HG03139 (cell line): ENCODE measurements around the gene MAP1S.
A peak's percentile ranks its signal among the peaks of the same experiment; 100 is the strongest.

Source experiments
- ATAC-seq: cut with Tn5 transposase; IDR thresholded peaks from one replicate; pipeline ENCODE4 v1.9.1; 2021; ENCODE audit not compliant: unreplicated experiment

Gene MAP1S

DNA sequence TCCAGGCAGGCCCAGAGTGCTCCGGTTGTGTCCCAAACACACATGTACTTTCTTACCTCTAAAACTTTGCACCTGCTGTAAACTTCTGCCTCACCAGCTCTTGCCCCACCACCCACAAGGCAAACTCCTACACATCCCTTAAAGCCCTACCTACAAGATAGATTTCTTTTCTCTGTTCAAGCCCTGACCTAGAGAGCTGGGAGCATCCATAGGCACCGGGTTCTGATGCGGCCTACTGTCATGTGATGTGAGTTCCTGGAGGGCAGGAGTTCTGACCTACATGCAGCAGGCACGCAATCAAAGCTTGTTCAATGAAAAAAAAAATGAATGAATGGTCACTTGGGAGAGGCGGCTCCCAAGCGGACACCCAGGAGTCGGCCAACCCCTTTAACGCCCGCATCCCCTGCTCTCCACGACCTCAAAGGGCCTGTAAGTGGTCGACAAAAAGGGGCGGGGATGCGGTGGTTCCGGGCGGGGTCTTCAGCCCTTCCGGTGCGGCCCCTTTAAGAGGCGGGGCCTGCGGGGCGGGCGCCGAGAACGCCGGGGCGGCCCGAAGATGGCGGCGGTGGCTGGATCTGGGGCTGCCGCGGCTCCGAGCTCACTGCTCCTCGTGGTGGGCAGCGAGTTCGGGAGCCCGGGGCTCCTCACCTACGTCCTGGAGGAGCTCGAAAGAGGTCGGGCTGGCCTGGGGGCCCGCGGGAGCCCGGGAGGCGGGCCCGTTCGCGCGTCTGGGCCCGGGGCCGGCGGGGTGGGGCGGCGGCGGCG, at the start of gene MAP1S:
TSS of gene MAP1S (plus strand) at position 534 of the 765 bp plus-strand sequence. CDS start at position 557, 23 bp downstream.
- ATAC-seq, result peak; percentile 62

DNA sequence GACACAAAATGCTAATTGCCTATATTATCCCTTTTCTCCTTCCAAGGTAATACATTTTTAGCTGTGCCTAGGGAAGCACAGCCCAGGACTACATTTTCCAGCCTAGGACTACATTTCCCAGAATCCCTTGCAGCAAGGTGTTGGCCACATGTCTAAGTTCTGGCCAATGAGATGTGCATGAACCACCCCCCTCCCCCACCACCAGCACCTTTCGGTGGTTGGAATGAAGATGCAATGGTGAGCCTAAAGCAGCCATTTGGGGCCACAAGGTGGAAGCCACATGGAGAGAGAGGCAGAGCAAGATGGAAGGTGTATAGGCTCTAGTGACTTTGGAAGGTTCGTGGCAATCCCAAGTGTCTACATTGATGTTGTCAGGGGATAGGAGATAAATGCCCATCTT, 47.4 kb upstream of the MAP1S start:
- no peak for ATAC-seq

DNA sequence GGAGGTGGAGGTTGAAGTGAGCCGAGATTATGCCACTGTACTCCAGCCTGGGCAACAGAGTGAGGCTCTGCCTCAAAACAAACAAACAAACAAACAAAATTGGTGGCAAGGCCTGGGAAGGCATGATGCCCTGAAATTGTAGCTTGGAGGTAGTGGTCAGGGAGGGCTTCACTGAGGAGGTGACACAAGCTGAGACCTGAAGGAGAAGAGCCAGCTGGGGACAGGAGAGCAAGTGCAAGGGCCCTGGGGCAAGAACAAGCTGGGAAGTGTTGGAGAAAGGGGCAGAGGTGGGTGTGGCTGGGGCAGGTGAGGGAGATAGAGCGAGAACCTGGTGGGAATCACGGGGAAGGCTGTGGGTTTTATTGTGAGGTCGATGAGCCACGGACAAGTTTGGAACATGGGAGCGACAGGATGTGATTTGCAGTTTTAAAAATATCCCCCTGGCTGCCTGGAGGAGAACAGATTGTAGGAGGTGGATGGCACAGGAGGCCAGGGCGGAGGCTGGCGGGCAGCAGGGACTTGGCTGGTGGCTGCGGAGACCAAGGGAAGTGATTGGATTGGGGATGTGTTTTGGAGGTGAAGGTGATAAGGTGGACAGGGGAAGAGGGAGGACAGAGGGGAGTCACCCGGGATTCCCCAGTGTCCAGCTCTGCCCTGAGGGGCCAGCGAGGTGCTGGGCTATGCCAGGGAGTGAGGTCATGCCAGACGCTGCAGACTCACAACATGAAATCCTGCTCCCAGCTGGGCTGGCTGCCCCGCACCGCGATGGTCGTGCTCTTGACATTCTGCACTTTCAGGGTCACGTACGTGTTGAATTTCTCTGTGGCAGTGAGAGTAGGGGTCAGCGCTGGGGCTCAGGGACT, 45.1 kb upstream of the MAP1S start:
- no peak for ATAC-seq

- no peak for ATAC-seq
Observed at GRCh38 chr19:17676295-17676694, 43.0 kb upstream of the MAP1S start.

DNA sequence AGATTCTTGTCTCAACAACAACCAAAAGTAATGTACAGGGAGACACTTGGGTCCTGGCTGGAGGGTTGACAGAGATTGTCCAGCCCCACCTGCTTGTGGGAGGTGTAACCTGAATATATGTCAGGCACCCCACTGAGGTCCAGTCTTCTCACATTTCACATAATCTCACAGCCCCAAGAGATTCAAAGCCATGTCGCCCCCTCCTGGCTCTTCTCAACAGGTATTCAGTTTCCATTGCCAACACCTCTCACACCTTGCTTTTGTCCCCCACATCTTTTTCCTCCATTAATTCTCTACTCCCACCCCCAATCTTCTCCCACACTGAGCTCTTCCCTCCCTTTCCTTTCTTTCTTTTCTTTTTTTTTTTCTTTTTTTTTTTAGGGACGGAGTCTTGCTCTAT, 42.3 kb upstream of the MAP1S start:
- ATAC-seq, result no peak

- ATAC-seq, result no peak
Observed at GRCh38 chr19:17678836-17679235, 40.4 kb upstream of the MAP1S start.

DNA sequence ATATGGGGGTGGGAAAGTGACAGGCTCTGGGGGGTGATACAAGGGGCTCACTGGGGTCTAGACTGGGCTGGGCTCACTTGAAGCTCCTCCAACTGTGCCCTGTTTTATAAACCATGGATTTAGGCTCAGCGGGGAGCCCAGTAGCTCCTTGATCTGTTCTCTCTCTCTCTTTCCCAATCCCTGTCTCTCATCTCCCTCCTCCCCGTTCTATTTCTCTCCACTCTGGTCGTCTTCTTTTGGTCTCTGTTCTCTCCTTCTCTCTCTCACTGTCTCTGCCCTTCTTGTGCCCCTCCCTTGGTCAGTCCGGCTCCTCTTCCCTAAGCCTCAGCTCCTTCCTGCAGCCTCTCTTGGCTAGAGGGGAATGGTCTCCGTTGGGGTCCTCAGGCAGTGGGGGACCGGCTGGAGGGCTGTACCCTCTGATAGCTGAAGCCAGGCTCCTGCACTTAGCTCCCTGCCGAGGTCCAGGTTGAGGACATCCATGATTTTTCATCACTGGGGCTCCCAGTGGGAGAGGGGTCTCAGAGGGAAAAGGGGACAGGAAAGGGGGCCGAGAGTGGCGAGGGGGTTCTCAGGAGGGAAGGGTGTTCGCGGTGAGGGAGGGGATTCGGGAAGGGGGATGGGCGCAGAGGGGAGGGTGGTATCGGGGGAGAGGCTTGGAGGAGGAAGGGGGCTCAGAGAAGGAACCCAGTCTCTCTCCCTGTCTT, 39.6 kb upstream of the MAP1S start:
- no peak for ATAC-seq

DNA sequence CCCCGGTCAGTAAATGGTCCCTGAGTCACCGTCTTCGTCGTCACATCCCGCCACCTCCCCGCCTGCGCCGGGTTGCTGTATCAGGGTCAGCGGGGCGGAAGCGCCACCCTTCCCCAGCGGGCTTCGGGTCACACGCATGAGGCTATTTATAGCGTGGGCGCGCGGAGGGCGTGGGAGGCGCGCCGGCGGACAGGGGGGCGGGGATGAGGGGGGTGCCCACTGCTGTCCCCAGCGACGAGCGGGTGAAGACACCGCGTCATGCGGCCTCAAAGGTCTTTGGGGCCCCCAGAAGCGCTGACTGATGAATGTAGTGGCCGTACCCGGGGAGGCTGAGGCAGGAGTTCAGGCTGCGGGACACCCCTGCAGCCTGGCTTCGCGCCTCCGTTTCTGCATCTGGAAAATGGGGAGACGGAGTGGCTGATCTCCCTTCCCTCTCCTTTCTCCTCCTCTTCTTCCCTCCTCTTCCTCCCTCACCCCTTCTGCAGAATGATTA, 39.0 kb upstream of the MAP1S start:
- no peak for ATAC-seq

GRCh38 chr19:17681505-17682125, 37.7 kb upstream of the MAP1S start:
- no peak for ATAC-seq

DNA sequence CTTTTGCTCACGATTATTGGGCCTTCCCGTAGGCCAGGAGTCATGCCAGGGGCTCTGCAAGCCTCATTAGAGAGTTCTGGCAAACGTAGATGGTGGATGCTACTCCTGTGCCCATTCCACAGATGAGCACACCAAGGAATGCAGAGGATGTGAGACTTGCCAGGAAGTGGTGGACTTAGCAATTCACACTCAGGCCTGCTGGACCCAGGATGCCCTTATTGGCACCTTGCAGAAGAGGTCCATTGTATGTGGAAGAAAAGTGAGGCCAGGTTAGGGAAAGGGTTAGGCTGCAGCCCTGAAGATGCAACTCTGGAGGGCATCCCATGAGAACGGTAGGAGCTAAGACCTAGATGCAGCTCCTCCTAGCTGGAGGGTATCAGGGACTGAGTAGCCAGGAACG, 37.0 kb upstream of the MAP1S start:
- ATAC-seq, result no peak

DNA sequence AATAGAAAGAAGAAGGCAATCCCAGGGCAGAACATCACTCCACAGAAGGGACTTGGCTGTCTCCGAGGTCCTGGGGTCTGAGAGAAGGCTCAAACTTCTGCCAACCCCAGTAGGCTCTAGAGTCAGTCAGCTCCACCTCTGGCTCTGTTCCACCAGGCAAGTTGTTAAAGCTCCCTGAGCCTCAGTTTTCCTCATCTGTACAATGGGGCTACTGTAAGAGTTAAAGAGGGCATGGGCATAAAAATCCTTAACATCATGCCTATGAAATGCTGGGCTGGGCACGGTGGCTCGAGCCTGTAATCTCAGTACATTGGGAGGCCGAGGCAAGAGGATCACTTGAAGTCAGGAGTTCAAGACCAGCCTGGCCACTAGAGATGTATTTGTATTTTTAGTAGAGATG, 36.2 kb upstream of the MAP1S start:
- ATAC-seq, result no peak

- no peak for ATAC-seq
Observed at GRCh38 chr19:17684256-17684655, 35.0 kb upstream of the MAP1S start.

GRCh38 chr19:17685451-17686022, 33.7 kb upstream of the MAP1S start:
- no peak for ATAC-seq

DNA sequence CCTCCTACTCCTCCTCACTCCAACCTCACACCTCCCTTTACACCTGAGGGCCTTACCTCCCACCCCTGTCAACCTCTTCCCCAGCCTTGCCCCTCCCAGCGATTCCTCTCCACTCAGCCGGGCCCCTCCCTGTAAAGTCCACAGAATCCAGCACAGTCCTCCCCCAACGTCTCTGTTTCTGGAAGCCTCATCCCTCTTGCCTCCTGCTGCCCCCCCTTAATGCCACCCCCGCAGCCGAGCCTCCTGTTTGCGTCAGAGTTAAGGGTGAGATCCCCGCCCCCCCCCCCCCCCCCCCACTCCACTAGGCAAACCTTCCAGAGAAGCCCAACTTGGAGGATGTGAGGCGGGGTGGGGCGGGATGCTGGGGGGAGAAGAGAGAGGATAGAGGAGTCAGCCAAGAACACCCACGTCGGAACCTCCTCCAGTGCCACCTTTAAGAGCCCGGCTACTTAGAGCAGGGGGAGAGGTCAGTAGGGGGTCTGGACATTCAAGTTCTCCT, 33.2 kb upstream of the MAP1S start:
- no peak for ATAC-seq

GRCh38 chr19:17686592-17687024, 32.7 kb upstream of the MAP1S start:
- no peak for ATAC-seq

- ATAC-seq, result no peak
Observed at GRCh38 chr19:17687141-17687856, 32.0 kb upstream of the MAP1S start.

- ATAC-seq, result no peak
Observed at GRCh38 chr19:17687857-17688784, 31.2 kb upstream of the MAP1S start, which contains the start of gene UNC13A. Gene UNC13A (minus strand): TSS chr19:17688354. CDS start chr19:17688199, 155 bp downstream.

- ATAC-seq, result no peak
Observed at GRCh38 chr19:17688853-17689595, 30.3 kb upstream of the MAP1S start.
